Tibial artery (tissue), 4 donors: ENCODE measurements around the gene C6orf62.
"Not testable (repeated sequence)": the region's sequence is repeated elsewhere in the genome, so short reads cannot be mapped to it uniquely, and the experiment has no call there.

Experiments
- DNase-seq, 2 donors: peaks; one replicate each; pipeline ENCODE4 v3.0.0-alpha.2; 2019
- H3K27ac ChIP-seq, 2 donors: fragments of 200-600 bp; sonication (generic) in 1 of 2; 1 replicate in 1 of 2; 2 replicates in 1 of 2; pipeline ENCODE4 v1.5.1; 2018 to 2019; ENCODE audit warnings: mild to moderate bottlenecking in 1 of 2
- H3K27me3 ChIP-seq, 2 donors: fragments of 200-600 bp; sonication (generic) in 1 of 2; one replicate each; pipeline versions ENCODE4 v1.5.1 to v1.6.0; 2016 to 2019
- H3K36me3 ChIP-seq, 3 donors: fragments of 200-600 bp; sonication (generic) in 2 of 3; one replicate each; pipeline ENCODE4 v1.5.1; 2016 to 2019; ENCODE audit warnings: mild to moderate bottlenecking in 2 of 3
- H3K4me1 ChIP-seq, 4 donors: fragments of 200-600 bp; sonication (generic) in 2 of 4; 1 replicate in 3 of 4; 2 replicates in 1 of 4; pipeline ENCODE4 v1.5.1; 2016 to 2019
- H3K4me3 ChIP-seq, 2 donors: fragments of 200-600 bp; sonication (generic) in 1 of 2; 1 replicate in 1 of 2; 2 replicates in 1 of 2; pipeline ENCODE4 v1.5.1; 2018 to 2019; ENCODE audit warnings: mild to moderate bottlenecking in 2 of 2
- H3K9me3 ChIP-seq, 3 donors: fragments of 200-600 bp; sonication (generic) in 1 of 3; one replicate each; pipeline ENCODE4 v1.5.1; 2016 to 2019
- intact Hi-C: fragments of 100-400 bp; cut with DNase I; formaldehyde crosslinking; loops from one replicate; pipeline ENCODE4 v1.15.0; 2023; ENCODE audit warnings: low total_unique reads
- TF ChIP-seq, protein P1 (sequence below), 2 experiments: fragments of 200-600 bp in 1 of 2; fragments of 450-650 bp in 1 of 2; IDR thresholded peaks; one replicate each; pipeline ENCODE4 v1.5.1; 2017 to 2019; ENCODE audit warnings: antibody characterized with exemption in 2 of 2, mild to moderate bottlenecking in 1 of 2, moderate library complexity in 1 of 2

The C6orf62 gene

GRCh38 chr6:24720604-24721460 is 1.9 kb upstream of the C6orf62 start:
- H3K9me3 ChIP-seq = no peaks in the 10 kb centered on the region
- no peaks in the 10 kb centered on the region for H3K27me3 ChIP-seq
- peak; percentile 100 for DNase-seq
- peaks cover 0 to 31% (median 21%) of the 10 kb centered on the region in 4 donors for H3K4me1 ChIP-seq
- peak overlapping the region; percentile 98 to 99 for H3K27ac ChIP-seq
- H3K36me3 ChIP-seq = peaks cover 0 to 7% (median 0%) of the 10 kb centered on the region in 3 donors
- intact Hi-C loops = no loop called here
- H3K4me3 ChIP-seq = peak overlapping the region; percentile 75 to 77
- TF ChIP-seq, protein P1, sequence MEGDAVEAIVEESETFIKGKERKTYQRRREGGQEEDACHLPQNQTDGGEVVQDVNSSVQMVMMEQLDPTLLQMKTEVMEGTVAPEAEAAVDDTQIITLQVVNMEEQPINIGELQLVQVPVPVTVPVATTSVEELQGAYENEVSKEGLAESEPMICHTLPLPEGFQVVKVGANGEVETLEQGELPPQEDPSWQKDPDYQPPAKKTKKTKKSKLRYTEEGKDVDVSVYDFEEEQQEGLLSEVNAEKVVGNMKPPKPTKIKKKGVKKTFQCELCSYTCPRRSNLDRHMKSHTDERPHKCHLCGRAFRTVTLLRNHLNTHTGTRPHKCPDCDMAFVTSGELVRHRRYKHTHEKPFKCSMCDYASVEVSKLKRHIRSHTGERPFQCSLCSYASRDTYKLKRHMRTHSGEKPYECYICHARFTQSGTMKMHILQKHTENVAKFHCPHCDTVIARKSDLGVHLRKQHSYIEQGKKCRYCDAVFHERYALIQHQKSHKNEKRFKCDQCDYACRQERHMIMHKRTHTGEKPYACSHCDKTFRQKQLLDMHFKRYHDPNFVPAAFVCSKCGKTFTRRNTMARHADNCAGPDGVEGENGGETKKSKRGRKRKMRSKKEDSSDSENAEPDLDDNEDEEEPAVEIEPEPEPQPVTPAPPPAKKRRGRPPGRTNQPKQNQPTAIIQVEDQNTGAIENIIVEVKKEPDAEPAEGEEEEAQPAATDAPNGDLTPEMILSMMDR (IDR thresholded peaks at IDR 0.05) = no peak

DNA sequence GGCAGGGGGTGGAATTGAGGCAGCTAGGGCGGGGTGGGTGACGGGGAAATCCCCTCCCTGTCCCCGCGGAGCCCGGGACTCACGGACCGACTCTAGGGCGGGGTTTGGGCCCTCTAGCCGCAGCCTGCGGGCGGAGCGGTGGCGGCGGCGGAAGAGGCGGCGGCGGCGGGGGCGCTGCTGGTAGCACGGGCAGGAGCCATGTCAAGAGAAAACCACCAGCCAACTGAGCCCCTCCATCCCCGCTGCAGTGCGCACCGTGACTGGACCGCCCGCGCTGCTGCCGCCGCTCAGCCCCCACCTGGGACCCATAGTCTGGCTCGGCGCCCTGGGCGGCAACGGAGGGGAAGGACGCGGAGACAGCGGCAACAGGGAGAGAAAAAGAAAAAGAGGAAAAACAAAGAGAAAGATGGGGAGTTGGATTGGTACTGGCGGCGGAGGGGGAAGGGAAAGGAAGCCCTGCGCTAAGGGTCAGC is 1.2 kb upstream of the C6orf62 start:
- H3K27me3 ChIP-seq = no peaks in the 10 kb centered on the region
- intact Hi-C loops = no loop called here

GRCh38 chr6:24718449-24719124 is 367 bp downstream of the C6orf62 start:
- TF ChIP-seq, protein P1 (IDR thresholded peaks at IDR 0.05) = no peak
- peaks cover 20 to 29% (median 21%) of the 10 kb centered on the region in 3 donors for H3K36me3 ChIP-seq
- H3K4me3 ChIP-seq = peak overlapping the region; percentile 75 to 77
- peak overlapping the region; percentile 98 to 99 for H3K27ac ChIP-seq
- no peak for DNase-seq
- no peaks in the 10 kb centered on the region for H3K9me3 ChIP-seq
- H3K27me3 ChIP-seq = no peaks in the 10 kb centered on the region
- H3K4me1 ChIP-seq = peaks cover 0 to 52% (median 36%) of the 10 kb centered on the region in 4 donors
- intact Hi-C loops = loop anchor here (10.0 kb wide), 1 partner anchor 54 kb away; the partner anchor contains the start of genes ACOT13 and TDP2

More for the DNA sequence above, 1.2 kb upstream of the C6orf62 start:
- Histone ChIP-seq H3K36me3 (peaks cover 4 to 13% (median 5%) of the 10 kb centered on the region in 3 donors), H3K27ac (peak overlapping the region; percentile 98 to 99), H3K9me3 (no peaks in the 10 kb centered on the region), H3K4me3 (peak overlapping the region; percentile 75 to 77), H3K4me1 (peaks cover 0 to 36% (median 26%) of the 10 kb centered on the region in 4 donors)
- TF ChIP-seq, protein P1 (IDR thresholded peaks at IDR 0.05) = no peak
- DNase-seq = peak; percentile 57 to 78

- Histone ChIP-seq H3K4me1 (peaks cover 0 to 63% (median 37%) of the 10 kb centered on the region in 4 donors), H3K4me3 (peak overlapping the region; percentile 75 to 77), H3K36me3 (peaks cover 39 to 48% (median 40%) of the 10 kb centered on the region in 3 donors), H3K27ac (peak overlapping the region in 1 of 2 donors; percentile 99)
- H3K27me3 ChIP-seq, DNase-seq, H3K9me3 ChIP-seq: not testable (repeated sequence)
- intact Hi-C loops = loop anchor here (10.0 kb wide), 1 partner anchor 52 kb away; the partner anchor contains the start of genes ACOT13 and TDP2
Measured at GRCh38 chr6:24716602-24717148, 2.3 kb downstream of the C6orf62 start.

DNA sequence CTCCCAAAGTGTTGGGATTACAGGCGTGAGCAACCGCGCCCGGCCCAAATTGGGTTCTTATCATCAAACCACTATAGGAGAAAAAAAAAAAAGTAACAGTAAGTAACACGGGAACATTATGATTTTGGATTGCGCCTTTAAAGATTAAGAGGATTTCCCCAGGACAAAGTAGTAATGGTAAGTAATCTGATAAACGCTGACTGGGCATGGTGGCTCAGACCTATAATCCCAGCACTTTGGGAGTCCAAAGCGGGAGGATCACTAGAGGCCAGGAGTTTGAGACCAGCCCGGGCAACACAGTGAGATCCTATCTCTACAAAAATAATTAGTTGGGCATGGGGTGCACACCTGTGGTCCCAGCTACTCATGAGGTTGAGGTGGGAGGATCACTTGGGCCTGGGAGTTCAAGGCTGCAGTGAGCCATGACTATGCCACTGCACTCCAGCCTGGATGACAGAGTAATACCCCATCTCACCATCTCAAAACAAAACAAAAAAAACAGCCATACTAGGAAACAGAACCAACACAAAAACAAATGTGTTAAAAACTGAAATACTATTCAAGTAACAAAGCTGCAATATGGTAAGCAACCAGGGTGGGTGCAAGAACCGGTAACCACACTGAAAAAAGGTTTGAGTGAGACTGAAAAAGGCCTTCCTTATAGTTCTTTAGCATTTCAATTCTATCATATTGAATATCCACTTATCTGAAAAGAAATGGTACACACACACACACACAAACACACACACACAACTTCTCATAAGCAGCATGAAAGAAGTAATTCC is 8.2 kb downstream of the C6orf62 start:
- no peak overlapping the region for H3K4me3 ChIP-seq
- H3K9me3 ChIP-seq = no peaks in the 10 kb centered on the region
- TF ChIP-seq, protein P1 (IDR thresholded peaks at IDR 0.05) = no peak
- peaks cover 91 to 100% (median 97%) of the 10 kb centered on the region in 3 donors for H3K36me3 ChIP-seq
- no peak for DNase-seq
- no peaks in the 10 kb centered on the region for H3K27me3 ChIP-seq
- H3K4me1 ChIP-seq = peaks cover 0 to 55% (median 18%) of the 10 kb centered on the region in 4 donors
- H3K27ac ChIP-seq = no peak overlapping the region
- intact Hi-C loops = loop anchor here (10.0 kb wide), 1 partner anchor 46 kb away; the partner anchor contains the start of genes ACOT13 and TDP2
